HG02852 (cell line): ENCODE results near the gene MOV10.
"Not testable (repeated sequence)": the region's sequence is repeated elsewhere in the genome, so short reads cannot be mapped to it uniquely, and the experiment has no call there.

Experiments
- ATAC-seq: cut with Tn5 transposase; IDR thresholded peaks from one replicate; pipeline ENCODE4 v1.9.1; 2021; ENCODE audit warnings: mild to moderate bottlenecking, moderate library complexity; ENCODE audit not compliant: unreplicated experiment

MOV10 gene

GRCh38 chr1:112712191-112712590 lies 37.7 kb downstream of the MOV10 start:
- ATAC-seq = no peak

DNA sequence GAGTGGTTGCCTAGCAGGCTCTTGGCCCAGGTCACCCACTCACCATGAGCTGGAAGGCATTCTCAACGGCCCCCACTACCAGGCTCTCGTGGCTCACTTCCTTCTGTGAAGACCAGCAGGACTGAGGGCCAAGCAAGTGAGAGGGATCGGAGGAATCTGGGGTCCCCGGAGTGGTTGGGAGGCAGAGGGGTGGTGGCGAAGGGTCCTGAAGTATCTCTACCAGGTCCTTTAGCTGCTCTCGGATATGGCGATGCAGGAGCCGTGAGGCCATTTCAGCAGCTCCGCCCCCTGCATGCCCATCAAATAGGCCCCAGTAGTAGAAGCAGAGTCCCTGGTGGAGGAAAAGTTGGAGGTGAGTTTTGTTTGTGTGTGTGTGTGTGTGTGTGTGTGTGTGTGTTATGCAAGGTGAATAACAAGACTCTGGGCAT lies 38.3 kb downstream of the MOV10 start:
- no peak for ATAC-seq

DNA sequence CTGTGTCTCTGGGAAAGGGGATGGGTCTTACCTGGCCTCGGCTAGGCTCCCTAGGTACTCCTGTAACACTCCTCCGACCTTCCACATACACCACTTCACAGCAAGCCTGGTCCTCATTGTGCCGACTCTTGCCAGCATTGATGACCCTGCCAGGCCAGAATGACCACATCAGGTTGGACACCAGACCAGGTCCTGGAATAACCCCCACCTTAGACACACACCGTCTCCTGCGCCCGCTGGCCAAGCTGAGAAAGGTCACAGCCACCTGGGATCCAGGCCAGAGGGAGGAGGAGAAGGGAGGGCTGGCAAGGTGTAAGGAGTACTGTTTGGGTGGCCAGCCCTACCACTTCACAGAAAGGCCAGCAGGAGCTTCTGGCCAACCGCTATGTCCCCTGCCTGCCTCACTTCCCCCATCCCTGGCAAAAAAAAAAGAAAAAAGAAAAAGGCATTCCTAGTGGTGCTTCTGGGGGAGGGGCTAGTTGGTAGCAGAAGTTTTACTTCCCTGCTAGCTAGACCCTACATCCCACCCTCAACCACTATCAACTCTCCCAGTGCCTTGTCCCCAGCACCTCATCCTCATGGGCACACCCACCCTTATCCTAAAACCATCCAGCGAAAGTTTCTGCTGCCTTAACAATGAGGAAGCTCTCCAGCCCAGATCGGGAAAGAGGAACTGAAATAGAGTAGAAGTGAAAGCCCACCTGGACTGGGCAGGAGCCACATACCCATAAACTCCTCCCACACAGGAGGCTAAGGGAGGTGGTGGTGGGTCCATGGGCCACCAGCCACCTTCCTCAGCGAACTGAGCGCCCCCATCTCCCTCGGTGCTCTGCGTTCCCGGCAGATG lies 39.2 kb downstream of the MOV10 start:
- peak; percentile 29 for ATAC-seq

- peak; percentile 5 for ATAC-seq
These were observed 40.1 kb downstream of the MOV10 start for GRCh38 chr1:112714313-112715263.

DNA sequence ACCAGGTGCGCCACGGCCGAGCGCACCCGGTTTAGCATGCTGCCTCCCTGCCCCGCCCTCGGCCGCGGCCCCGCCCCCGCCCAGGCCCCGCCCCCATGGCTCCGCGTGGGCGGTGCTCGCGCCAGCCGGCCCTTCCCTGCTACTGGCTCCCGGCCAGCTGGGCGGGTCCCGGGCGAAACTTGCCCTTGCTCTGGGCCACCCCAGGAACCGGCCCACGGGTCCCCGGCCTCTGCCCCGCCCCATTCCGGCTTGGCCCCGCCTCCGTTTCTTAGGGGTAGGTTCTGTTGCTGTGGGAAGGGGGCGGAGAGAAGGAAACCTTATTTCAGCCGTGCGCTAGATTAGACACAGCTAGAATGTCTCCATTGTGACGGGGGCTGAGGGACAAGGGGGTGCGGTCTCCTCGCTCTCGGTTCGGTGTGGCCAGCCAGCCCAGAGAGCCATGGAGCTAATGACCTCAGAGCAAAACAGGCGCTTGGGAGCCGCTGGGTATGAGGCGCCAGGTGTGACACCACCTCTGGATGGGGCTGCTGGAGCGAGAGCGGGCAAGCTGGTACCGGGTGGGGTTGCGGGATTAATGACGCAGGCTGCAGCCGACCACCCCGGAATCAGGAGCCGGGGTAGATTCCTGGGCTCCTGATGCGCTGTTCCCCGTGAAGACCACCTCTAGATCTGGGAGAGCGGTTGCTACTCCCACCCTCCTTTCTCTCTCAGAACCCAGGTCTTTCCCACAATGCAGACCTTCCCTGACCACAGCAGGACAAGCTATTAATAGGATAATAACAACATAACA lies 41.0 kb downstream of the MOV10 start, which contains the start of gene PPM1J:
Gene PPM1J, minus strand, starts transcription at position 69 of the 790 bp plus-strand sequence. Its CDS starts 31 bp downstream, at position 38.
- peak; percentile 80 for ATAC-seq

- peak; percentile 30 for ATAC-seq
These were observed 41.8 kb downstream of the MOV10 start for GRCh38 chr1:112716133-112716720.

- no peak for ATAC-seq
These were observed 42.9 kb downstream of the MOV10 start for GRCh38 chr1:112717263-112717873.

GRCh38 chr1:112718691-112719418 lies 44.4 kb downstream of the MOV10 start:
- no peak for ATAC-seq

- ATAC-seq = no peak
These were observed 45.2 kb downstream of the MOV10 start for GRCh38 chr1:112719706-112720105.

DNA sequence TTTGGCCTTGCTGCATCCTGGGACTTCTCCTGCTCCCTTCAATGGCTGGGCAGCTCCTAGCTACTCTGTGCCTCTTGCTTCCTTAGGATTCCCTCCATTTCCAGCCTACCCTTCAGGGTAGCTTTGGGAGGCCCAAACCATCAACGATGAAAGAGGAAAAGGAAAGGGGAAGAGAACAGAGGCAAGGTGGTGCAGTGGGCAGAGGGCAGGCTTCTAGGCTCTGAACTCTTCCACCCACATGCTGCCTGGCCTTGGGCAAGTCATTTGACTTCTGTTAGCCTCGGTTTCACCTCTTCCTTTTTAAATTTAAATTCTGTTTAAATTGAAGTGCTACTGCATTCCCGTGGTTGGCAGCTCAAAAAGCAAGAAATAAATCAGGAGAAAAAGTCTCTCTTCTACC lies 46.3 kb downstream of the MOV10 start:
- no peak for ATAC-seq

DNA sequence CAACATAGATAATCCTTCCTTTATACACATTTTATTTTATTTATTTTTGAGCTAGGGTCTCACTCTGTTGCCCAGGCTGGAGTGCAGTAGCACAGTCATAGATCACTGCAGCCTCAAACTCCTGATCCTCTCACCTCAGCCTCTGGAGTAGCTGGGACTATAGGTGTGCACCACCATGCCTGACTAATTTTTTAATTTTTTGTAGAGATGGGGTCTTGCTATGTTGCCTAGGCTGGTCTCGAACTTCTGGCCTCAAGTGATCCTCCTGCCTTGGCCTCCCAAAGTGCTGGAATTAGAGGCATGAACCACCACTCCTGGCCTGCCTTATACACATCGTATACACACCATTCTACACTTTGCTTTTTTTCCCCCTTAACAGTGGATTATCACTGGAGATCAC lies 46.8 kb downstream of the MOV10 start:
- not testable (repeated sequence) for ATAC-seq

GRCh38 chr1:112721966-112722524 lies 47.6 kb downstream of the MOV10 start:
- ATAC-seq = no peak

- ATAC-seq = no peak
These were observed 48.4 kb downstream of the MOV10 start for GRCh38 chr1:112722601-112723510.

GRCh38 chr1:112723511-112723839 lies 49.0 kb downstream of the MOV10 start:
- no peak for ATAC-seq

DNA sequence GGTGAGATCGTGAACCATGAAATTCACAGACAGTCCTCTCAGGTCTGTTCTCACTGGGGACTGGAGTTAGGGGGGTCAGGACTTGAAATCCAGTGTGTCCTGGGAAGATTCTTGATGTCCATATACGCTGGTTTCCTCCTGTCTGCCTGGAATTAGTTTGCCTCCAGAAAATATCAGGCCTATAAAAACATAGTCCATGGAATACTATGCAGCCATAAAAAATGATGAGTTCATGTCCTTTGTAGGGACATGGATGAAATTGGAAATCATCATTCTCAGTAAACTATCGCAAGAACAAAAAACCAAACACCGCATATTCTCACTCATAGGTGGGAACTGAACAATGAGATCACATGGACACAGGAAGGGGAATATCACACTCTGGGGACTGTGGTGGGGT lies 49.8 kb downstream of the MOV10 start:
- not testable (repeated sequence) for ATAC-seq

- no peak for ATAC-seq
These were observed 53.3 kb downstream of the MOV10 start for GRCh38 chr1:112727716-112728115.

- ATAC-seq = not testable (repeated sequence)
These were observed 54.0 kb downstream of the MOV10 start for GRCh38 chr1:112728306-112728971.
